Measurements from ENCODE around the gene MAPK8IP3.

DNA sequence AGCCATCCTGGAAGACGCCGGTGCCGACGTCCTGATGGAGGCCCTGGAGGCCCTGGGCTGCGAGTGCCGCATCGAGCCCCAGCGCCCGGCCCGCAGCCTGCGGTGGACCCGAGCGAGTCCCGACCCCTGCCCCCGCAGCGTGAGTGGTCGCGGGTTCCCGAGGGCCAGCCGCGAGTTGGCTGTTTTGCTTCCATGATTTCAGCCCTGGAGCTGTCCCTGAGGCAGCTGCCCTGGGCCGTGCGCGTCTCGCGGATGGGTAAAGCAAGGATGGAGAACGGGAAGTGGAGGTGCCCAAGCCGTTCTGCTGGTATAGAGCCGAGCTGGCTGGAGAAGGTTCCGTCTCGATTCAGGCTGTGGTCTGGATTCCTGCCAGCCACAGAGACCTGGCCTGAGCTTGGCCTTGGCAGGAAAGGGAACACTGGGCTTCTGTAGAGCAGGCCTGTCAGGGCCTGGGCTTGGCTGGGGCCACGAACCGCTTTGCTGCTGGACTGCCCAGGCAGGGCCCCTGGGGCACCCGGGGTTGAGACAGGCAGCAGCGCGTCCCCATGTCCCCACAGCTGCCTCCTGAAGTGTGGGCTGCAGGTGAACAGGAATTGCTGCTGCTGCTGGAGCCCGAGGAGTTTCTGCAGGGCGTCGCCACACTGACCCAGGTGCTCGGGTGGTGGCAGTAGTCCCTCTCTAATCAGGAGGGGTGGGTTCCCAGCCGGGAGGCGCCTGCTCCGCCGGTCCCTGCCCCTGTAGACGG is 67.9 kb downstream of the MAPK8IP3 start:
- TF ChIP-seq, protein P1, sequence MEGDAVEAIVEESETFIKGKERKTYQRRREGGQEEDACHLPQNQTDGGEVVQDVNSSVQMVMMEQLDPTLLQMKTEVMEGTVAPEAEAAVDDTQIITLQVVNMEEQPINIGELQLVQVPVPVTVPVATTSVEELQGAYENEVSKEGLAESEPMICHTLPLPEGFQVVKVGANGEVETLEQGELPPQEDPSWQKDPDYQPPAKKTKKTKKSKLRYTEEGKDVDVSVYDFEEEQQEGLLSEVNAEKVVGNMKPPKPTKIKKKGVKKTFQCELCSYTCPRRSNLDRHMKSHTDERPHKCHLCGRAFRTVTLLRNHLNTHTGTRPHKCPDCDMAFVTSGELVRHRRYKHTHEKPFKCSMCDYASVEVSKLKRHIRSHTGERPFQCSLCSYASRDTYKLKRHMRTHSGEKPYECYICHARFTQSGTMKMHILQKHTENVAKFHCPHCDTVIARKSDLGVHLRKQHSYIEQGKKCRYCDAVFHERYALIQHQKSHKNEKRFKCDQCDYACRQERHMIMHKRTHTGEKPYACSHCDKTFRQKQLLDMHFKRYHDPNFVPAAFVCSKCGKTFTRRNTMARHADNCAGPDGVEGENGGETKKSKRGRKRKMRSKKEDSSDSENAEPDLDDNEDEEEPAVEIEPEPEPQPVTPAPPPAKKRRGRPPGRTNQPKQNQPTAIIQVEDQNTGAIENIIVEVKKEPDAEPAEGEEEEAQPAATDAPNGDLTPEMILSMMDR (IDR thresholded peaks at IDR 0.05): peak in 3 of 6 experiments; percentile 5 to 19 (median 17)
- TF ChIP-seq POLR2A (IDR thresholded peaks at IDR 0.05): no peak

Data from adrenal gland (tissue), 5 donors.